Liver (tissue), 9 donors: ENCODE results near the gene ACCSL. TPM values are rescaled to one million over a fixed set of nuclear protein-coding genes. Genes with fewer than 3 reads are reported as not detected.

Source experiments
- DNase-seq: peaks from one replicate; pipeline ENCODE4 v3.0.0-alpha.2; 2017; ENCODE audit warnings: low spot score
- H3K27ac ChIP-seq, 2 donors: one replicate each; pipeline ENCODE4 v1.7.0; 2013; ENCODE audit warnings: inconsistent platforms in 2 of 2, low read length in 2 of 2, control low read depth in 1 of 2, low read depth in 1 of 2, mild to moderate bottlenecking in 1 of 2
- H3K27me3 ChIP-seq, 4 donors: one replicate each; pipeline versions ENCODE4 v1.6.1 to v1.7.0; 2013; ENCODE audit warnings: low read length in 3 of 4, inconsistent platforms in 1 of 4, mild to moderate bottlenecking in 1 of 4, moderate library complexity in 1 of 4; ENCODE audit not compliant: control insufficient read depth in 4 of 4, insufficient read depth in 4 of 4
- H3K36me3 ChIP-seq, 4 donors: one replicate each; pipeline versions ENCODE4 v1.6.1 to v1.7.0; 2013; ENCODE audit warnings: low read length in 3 of 4, mild to moderate bottlenecking in 3 of 4, low read depth in 1 of 4, moderate library complexity in 1 of 4; ENCODE audit not compliant: control insufficient read depth in 4 of 4, insufficient read depth in 3 of 4
- H3K4me1 ChIP-seq, 4 donors: one replicate each; pipeline versions ENCODE4 v1.6.1 to v1.7.0; 2013; ENCODE audit warnings: low read length in 3 of 4, mild to moderate bottlenecking in 3 of 4, moderate library complexity in 1 of 4; ENCODE audit not compliant: control insufficient read depth in 4 of 4, insufficient read depth in 4 of 4
- H3K4me3 ChIP-seq, 3 donors: one replicate each; pipeline versions ENCODE4 v1.6.1 to v1.7.0; 2013; ENCODE audit warnings: low read length in 3 of 3, control low read depth in 1 of 3, low read depth in 1 of 3, mild to moderate bottlenecking in 1 of 3
- H3K9ac ChIP-seq, 2 donors: one replicate each; pipeline ENCODE4 v1.7.0; 2013; ENCODE audit warnings: low read length in 2 of 2, mild to moderate bottlenecking in 2 of 2, moderate library complexity in 2 of 2, control low read depth in 1 of 2, low read depth in 1 of 2
- H3K9me3 ChIP-seq, 4 donors: one replicate each; pipeline versions ENCODE4 v1.6.1 to v1.7.0; 2013; ENCODE audit warnings: low read length in 3 of 4; ENCODE audit not compliant: control insufficient read depth in 4 of 4
- EGR1 ChIP-seq, 2 donors: IDR thresholded peaks; 2 replicates each; pipeline ENCODE4 v1.6.1; 2016 to 2018; ENCODE audit warnings: antibody characterized with exemption in 2 of 2, low read depth in 2 of 2
- FOXA1 ChIP-seq: IDR thresholded peaks from 2 replicates; pipeline ENCODE4 v1.6.1; 2016; ENCODE audit warnings: antibody characterized with exemption
- FOXA2 ChIP-seq: IDR thresholded peaks from 2 replicates; pipeline ENCODE4 v1.6.1; 2016; ENCODE audit warnings: antibody characterized with exemption
- GABPA ChIP-seq, 2 donors: IDR thresholded peaks in 1 of 2; conservative IDR thresholded peaks in 1 of 2; 2 replicates each; pipeline ENCODE4 v1.6.1; 2016; ENCODE audit warnings: antibody characterized with exemption in 2 of 2, mild to moderate bottlenecking in 1 of 2, moderate library complexity in 1 of 2
- HNF4A ChIP-seq, 2 donors: conservative IDR thresholded peaks; 2 replicates each; pipeline ENCODE4 v1.6.1; 2016; ENCODE audit warnings: antibody characterized with exemption in 2 of 2, mild to moderate bottlenecking in 2 of 2
- HNF4G ChIP-seq: IDR thresholded peaks from 2 replicates; pipeline ENCODE4 v1.6.1; 2016; ENCODE audit warnings: antibody characterized with exemption
- JUND ChIP-seq, 2 donors: IDR thresholded peaks; 2 replicates each; pipeline ENCODE4 v1.6.1; 2016; ENCODE audit warnings: antibody characterized with exemption in 2 of 2
- NR2F2 ChIP-seq: IDR thresholded peaks from 2 replicates; pipeline ENCODE4 v1.6.1; 2016; ENCODE audit warnings: antibody characterized with exemption
- RAD21 ChIP-seq, 2 donors: IDR thresholded peaks; 2 replicates each; pipeline ENCODE4 v1.6.1; 2016; ENCODE audit warnings: antibody characterized with exemption in 2 of 2, mild to moderate bottlenecking in 2 of 2
- RXRA ChIP-seq, 2 donors: IDR thresholded peaks; 2 replicates each; pipeline ENCODE4 v1.6.1; 2017 to 2018; ENCODE audit warnings: antibody characterized with exemption in 2 of 2, mild to moderate bottlenecking in 1 of 2
- SP1 ChIP-seq: IDR thresholded peaks from 2 replicates; pipeline ENCODE4 v1.6.1; 2018; ENCODE audit warnings: antibody characterized with exemption, mild to moderate bottlenecking
- TAF1 ChIP-seq: conservative IDR thresholded peaks from 2 replicates; pipeline ENCODE4 v1.6.1; 2016; ENCODE audit warnings: antibody characterized with exemption, mild to moderate bottlenecking
- YY1 ChIP-seq: IDR thresholded peaks from 2 replicates; pipeline ENCODE4 v1.6.1; 2016; ENCODE audit warnings: antibody characterized with exemption, mild to moderate bottlenecking
- WGBS: extraction: QIAGEN DNeasy Blood & Tissue Kit; methylation state at CpG from one replicate; pipeline ENCODE4 v1.1.7; 2013; 5-methylcytosine and 5-hydroxymethylcytosine counted together
- polyA plus RNA-seq, 2 donors: library from polyadenylated mRNA; stranded (reverse) in 1 of 2; unstranded in 1 of 2; fragments of 200-250 nt in 1 of 2; fragments of >200 nt in 1 of 2; fragmentation: Nextera tagmentation in 1 of 2; extraction: Ambion mirVana in 1 of 2; gene quantifications; one replicate each; pipeline versions ENCODE4 v1.2.1 to v1.2.3, GENCODE V29; 2013 to 2015
- total RNA-seq, 2 donors: library from RNA; depleted of rRNA; stranded (reverse); fragments of >200 nt; gene quantifications; one replicate each; pipeline ENCODE4 v1.2.3, GENCODE V29; 2014
- TF ChIP-seq, protein P1 (sequence below): IDR thresholded peaks from 2 replicates; pipeline ENCODE4 v1.6.1; 2016; ENCODE audit warnings: antibody characterized with exemption
- TF ChIP-seq, protein P2 (sequence below): fragments of 150-350 bp; IDR thresholded peaks from 2 replicates; pipeline ENCODE4 v1.5.1; 2017; ENCODE audit warnings: improper control_type of control experiment, low read depth, low read length; ENCODE audit not compliant: missing input control
- TF ChIP-seq, protein P3 (sequence below): IDR thresholded peaks from 2 replicates; pipeline ENCODE4 v1.6.1; 2016; ENCODE audit warnings: antibody characterized with exemption
- TF ChIP-seq, protein P4 (sequence below): IDR thresholded peaks from 2 replicates; pipeline ENCODE4 v1.6.1; 2016; ENCODE audit warnings: antibody characterized with exemption, mild to moderate bottlenecking
- TF ChIP-seq, protein P5 (sequence below): IDR thresholded peaks from 2 replicates; pipeline ENCODE4 v1.6.1; 2016; ENCODE audit warnings: antibody characterized with exemption
- donor health status: healthy.
- donor health status: healthy.
- donor health status: healthy.
- donor health status: healthy.
- donor health status: healthy.

Gene ACCSL
- total and polyA plus RNA-seq, 4 donors = 0.09 TPM; not detected in 3

DNA sequence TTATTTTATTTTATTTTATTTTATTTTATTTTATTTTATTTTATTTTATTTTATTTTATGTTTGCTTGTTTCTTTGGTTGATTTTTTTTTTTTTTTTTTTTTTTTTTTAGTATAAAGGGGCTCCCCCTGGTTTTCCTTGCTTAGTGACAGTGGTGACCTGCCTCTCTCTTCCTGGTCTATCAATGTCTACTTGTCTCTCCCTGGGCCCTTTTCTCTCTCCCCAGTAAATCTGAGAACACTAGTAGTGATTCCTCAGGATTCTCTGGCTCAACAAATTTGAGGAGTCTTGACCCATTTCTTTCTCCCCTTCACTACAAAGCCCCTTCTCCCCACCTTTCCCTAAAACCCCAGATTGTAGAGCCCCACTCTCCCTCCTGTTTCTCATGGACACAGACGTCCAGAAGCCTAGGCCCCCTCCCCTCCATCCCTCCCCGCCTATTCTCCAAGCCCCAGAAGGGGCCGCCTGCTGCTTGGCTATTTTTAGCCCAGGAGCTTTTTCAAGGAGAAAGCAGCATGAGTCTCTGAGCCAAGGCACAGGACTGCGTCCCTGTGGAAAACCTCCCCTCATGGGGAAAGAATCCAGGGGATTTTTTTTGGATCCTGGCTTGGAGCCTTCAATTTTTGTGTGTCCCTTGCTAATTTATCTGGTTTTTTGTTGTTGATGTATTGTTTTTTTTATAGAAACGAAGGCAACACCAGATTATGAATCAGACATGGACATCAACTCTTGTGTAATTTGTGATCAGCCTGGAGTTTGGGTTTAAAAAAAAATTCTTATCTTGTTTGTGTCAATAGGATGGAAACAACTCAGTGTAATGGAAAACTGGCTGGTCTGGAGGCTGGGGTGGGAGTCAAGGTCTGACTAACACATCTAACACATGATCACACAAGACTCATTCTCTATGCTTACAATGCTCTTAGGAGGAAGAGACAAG, 17.5 kb upstream of the ACCSL start:
- H3K36me3 ChIP-seq = no peaks in the 10 kb centered on the region
- no peaks in the 10 kb centered on the region for H3K4me1 ChIP-seq
- peak overlapping the region in 1 of 2 donors; percentile 29 for H3K27ac ChIP-seq
- DNase-seq = peak; percentile 20
- H3K27me3 ChIP-seq = no peaks in the 10 kb centered on the region
- H3K9me3 ChIP-seq = peaks cover 0 to 6% (median under 1%) of the 10 kb centered on the region in 4 donors
- H3K4me3 ChIP-seq = no peak overlapping the region
- H3K9ac ChIP-seq = no peak overlapping the region
- no peak for TF ChIP-seq HNF4G
- TF ChIP-seq, protein P1, sequence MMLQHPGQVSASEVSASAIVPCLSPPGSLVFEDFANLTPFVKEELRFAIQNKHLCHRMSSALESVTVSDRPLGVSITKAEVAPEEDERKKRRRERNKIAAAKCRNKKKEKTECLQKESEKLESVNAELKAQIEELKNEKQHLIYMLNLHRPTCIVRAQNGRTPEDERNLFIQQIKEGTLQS = no peak
- peak; percentile 38 for TF ChIP-seq SP1
- TF ChIP-seq, protein P2, sequence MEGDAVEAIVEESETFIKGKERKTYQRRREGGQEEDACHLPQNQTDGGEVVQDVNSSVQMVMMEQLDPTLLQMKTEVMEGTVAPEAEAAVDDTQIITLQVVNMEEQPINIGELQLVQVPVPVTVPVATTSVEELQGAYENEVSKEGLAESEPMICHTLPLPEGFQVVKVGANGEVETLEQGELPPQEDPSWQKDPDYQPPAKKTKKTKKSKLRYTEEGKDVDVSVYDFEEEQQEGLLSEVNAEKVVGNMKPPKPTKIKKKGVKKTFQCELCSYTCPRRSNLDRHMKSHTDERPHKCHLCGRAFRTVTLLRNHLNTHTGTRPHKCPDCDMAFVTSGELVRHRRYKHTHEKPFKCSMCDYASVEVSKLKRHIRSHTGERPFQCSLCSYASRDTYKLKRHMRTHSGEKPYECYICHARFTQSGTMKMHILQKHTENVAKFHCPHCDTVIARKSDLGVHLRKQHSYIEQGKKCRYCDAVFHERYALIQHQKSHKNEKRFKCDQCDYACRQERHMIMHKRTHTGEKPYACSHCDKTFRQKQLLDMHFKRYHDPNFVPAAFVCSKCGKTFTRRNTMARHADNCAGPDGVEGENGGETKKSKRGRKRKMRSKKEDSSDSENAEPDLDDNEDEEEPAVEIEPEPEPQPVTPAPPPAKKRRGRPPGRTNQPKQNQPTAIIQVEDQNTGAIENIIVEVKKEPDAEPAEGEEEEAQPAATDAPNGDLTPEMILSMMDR = no peak
- TF ChIP-seq, protein P3, sequence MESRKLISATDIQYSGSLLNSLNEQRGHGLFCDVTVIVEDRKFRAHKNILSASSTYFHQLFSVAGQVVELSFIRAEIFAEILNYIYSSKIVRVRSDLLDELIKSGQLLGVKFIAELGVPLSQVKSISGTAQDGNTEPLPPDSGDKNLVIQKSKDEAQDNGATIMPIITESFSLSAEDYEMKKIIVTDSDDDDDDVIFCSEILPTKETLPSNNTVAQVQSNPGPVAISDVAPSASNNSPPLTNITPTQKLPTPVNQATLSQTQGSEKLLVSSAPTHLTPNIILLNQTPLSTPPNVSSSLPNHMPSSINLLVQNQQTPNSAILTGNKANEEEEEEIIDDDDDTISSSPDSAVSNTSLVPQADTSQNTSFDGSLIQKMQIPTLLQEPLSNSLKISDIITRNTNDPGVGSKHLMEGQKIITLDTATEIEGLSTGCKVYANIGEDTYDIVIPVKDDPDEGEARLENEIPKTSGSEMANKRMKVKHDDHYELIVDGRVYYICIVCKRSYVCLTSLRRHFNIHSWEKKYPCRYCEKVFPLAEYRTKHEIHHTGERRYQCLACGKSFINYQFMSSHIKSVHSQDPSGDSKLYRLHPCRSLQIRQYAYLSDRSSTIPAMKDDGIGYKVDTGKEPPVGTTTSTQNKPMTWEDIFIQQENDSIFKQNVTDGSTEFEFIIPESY = no peak
- TF ChIP-seq, protein P4, sequence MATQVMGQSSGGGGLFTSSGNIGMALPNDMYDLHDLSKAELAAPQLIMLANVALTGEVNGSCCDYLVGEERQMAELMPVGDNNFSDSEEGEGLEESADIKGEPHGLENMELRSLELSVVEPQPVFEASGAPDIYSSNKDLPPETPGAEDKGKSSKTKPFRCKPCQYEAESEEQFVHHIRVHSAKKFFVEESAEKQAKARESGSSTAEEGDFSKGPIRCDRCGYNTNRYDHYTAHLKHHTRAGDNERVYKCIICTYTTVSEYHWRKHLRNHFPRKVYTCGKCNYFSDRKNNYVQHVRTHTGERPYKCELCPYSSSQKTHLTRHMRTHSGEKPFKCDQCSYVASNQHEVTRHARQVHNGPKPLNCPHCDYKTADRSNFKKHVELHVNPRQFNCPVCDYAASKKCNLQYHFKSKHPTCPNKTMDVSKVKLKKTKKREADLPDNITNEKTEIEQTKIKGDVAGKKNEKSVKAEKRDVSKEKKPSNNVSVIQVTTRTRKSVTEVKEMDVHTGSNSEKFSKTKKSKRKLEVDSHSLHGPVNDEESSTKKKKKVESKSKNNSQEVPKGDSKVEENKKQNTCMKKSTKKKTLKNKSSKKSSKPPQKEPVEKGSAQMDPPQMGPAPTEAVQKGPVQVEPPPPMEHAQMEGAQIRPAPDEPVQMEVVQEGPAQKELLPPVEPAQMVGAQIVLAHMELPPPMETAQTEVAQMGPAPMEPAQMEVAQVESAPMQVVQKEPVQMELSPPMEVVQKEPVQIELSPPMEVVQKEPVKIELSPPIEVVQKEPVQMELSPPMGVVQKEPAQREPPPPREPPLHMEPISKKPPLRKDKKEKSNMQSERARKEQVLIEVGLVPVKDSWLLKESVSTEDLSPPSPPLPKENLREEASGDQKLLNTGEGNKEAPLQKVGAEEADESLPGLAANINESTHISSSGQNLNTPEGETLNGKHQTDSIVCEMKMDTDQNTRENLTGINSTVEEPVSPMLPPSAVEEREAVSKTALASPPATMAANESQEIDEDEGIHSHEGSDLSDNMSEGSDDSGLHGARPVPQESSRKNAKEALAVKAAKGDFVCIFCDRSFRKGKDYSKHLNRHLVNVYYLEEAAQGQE = no peak
- TF ChIP-seq GABPA (IDR thresholded peaks at IDR 0.05 in 1 of 2, conservative IDR thresholded peaks at IDR 0.05 in 1 of 2) = no peak
- no peak for TF ChIP-seq EGR1 (IDR thresholded peaks at IDR 0.05; ENCODE audit: low read depth in 2 of 2)
- no peak for TF ChIP-seq YY1
- TF ChIP-seq, protein P5, sequence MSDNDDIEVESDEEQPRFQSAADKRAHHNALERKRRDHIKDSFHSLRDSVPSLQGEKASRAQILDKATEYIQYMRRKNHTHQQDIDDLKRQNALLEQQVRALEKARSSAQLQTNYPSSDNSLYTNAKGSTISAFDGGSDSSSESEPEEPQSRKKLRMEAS = no peak
- peak in 1 of 2 donors; percentile 4 for TF ChIP-seq RAD21 (IDR thresholded peaks at IDR 0.05)
- TF ChIP-seq FOXA2 = no peak
- peak; percentile 51 for TF ChIP-seq NR2F2
- no peak for TF ChIP-seq FOXA1
- TF ChIP-seq HNF4A (conservative IDR thresholded peaks at IDR 0.05) = no peak
- TF ChIP-seq RXRA (IDR thresholded peaks at IDR 0.05) = peak in 1 of 2 donors; percentile 31
- peak in 1 of 2 donors; percentile 53 for TF ChIP-seq JUND (IDR thresholded peaks at IDR 0.05)
- no peak for TF ChIP-seq TAF1
- WGBS = 51% methylated on average over 5 of the region's 5 CpGs
